BJ (cell line): ENCODE measurements around the gene KCNJ12. TPM values are rescaled to one million over a fixed set of nuclear protein-coding genes. Genes with fewer than 3 reads are reported as not detected.

ENCODE experiments used
- CTCF ChIA-PET: fragments of 350-600 bp; formaldehyde crosslinking; extraction: SDS; loops from one replicate; lab custom pipeline; 2021; ENCODE audit warnings: antibody characterized with exemption, inconsistent platforms; lab: Yijun Ruan, JAX
- POLR2A ChIA-PET: fragments of 300-600 bp; sonication (Branson Sonifier 250); formaldehyde crosslinking; extraction: SDS; loops from one replicate; lab custom pipeline; 2021; ENCODE audit warnings: antibody characterized with exemption; lab: Charles Lee
- DNase-seq: peaks from one replicate; pipeline ENCODE4 v3.0.0-alpha.2; 2011; ENCODE audit warnings: low read depth
- H3K27me3 ChIP-seq: 2 replicates; pipeline ENCODE4 v1.6.0; 2011; ENCODE audit warnings: low read length; ENCODE audit not compliant: control insufficient read depth, insufficient read depth
- H3K36me3 ChIP-seq: 2 replicates; pipeline ENCODE4 v1.5.1; 2011; ENCODE audit warnings: low read length; ENCODE audit not compliant: control insufficient read depth, insufficient read depth
- H3K4me3 ChIP-seq: 2 replicates; pipeline ENCODE4 v1.5.1; 2011; ENCODE audit warnings: low read depth, mild to moderate bottlenecking, control low read depth, low read length
- polyA plus RNA-seq: library from polyadenylated mRNA; depleted of rRNA; stranded (reverse); fragments of >200 nt; gene quantifications from 2 replicates; pipeline ENCODE4 v1.2.3, GENCODE V29; 2011
- TF ChIP-seq, protein P1 (sequence below): IDR thresholded peaks from 2 replicates; pipeline ENCODE4 v1.5.1; 2011; ENCODE audit warnings: low read depth, mild to moderate bottlenecking, control low read depth, inconsistent platforms, low read length, moderate library complexity; ENCODE audit not compliant: insufficient read depth

KCNJ12 gene
- polyA plus RNA-seq, 1 experiment = 0.13 TPM

DNA sequence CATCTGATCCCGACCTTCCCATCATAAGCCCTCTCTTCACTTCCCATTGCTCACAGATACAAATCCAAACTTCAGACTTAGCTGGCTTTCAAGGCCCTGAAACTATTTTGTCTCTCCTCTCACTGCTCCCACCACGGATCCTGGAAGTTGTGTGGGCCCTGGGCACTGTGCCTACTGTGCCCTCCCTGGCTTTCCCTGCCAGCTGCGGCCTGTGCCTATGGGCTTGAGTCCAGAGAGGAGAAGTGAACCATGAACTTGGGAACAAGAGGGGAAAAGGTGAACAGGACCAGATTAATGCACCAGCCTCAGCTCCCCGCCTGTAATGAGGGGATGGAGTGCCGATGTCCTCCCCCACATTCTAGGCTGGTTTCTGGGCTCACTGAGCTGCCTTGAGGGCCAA, 18.9 kb upstream of the KCNJ12 start:
- peaks cover 7% of the 10 kb centered on the region for H3K27me3 ChIP-seq
- H3K4me3 ChIP-seq = no peak overlapping the region
- CTCF ChIA-PET = no interaction called here
- DNase-seq = no peak
- no peaks in the 10 kb centered on the region for H3K36me3 ChIP-seq
- POLR2A ChIA-PET = no interaction called here
- TF ChIP-seq, protein P1, sequence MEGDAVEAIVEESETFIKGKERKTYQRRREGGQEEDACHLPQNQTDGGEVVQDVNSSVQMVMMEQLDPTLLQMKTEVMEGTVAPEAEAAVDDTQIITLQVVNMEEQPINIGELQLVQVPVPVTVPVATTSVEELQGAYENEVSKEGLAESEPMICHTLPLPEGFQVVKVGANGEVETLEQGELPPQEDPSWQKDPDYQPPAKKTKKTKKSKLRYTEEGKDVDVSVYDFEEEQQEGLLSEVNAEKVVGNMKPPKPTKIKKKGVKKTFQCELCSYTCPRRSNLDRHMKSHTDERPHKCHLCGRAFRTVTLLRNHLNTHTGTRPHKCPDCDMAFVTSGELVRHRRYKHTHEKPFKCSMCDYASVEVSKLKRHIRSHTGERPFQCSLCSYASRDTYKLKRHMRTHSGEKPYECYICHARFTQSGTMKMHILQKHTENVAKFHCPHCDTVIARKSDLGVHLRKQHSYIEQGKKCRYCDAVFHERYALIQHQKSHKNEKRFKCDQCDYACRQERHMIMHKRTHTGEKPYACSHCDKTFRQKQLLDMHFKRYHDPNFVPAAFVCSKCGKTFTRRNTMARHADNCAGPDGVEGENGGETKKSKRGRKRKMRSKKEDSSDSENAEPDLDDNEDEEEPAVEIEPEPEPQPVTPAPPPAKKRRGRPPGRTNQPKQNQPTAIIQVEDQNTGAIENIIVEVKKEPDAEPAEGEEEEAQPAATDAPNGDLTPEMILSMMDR = no peak

DNA sequence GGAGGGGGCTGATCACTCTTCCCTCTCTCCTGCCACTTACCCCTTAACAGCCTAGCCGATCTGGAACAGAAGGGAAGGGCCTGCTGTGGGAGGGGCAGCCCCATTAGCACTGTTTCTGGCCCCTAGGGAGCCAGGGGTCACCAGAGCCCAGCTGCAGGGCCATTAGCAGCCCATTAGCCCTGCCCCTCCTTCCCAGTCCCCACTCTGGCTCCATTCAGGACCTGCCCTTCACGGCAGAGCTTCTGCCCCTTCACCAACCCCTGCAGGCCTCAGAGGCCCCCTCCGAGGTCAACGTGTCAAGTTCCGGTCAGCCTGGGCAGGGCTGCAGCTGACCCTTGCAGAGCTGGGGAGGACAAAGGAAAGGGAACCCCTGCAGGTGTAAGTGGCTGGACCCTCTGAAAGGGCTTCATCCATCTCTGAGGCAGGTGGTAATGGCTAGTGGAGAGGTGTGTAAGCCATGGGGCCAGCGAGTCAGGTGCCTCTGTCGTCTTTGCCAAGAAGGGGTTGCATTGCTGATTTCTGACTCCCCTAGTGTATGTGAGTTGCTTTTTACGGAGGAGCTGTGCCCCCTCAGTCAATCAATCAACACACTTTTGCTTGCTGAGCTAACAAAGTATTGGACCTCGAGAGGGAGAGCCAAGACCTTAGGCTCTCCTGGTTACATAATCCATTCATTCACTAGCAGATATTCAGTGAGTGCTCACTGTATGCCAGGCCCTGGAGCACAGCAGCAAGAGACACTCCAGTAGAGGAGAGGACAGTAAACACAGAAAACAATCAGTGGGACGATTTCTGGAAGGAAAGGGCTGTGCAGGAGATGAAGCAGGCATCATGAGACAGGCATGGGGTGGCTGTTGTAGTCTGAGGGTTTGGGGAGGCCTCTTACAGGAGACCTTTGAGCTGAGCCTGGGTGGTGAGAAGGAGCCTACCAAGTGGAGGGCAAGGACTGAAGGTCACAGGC, 18.2 kb upstream of the KCNJ12 start:
- H3K27me3 ChIP-seq = peaks cover 6% of the 10 kb centered on the region
- ChIA-PET POLR2A (no interaction called here), CTCF (no interaction called here)
- no peaks in the 10 kb centered on the region for H3K36me3 ChIP-seq
- DNase-seq = no peak
- H3K4me3 ChIP-seq = no peak overlapping the region
- TF ChIP-seq, protein P1 = no peak

DNA sequence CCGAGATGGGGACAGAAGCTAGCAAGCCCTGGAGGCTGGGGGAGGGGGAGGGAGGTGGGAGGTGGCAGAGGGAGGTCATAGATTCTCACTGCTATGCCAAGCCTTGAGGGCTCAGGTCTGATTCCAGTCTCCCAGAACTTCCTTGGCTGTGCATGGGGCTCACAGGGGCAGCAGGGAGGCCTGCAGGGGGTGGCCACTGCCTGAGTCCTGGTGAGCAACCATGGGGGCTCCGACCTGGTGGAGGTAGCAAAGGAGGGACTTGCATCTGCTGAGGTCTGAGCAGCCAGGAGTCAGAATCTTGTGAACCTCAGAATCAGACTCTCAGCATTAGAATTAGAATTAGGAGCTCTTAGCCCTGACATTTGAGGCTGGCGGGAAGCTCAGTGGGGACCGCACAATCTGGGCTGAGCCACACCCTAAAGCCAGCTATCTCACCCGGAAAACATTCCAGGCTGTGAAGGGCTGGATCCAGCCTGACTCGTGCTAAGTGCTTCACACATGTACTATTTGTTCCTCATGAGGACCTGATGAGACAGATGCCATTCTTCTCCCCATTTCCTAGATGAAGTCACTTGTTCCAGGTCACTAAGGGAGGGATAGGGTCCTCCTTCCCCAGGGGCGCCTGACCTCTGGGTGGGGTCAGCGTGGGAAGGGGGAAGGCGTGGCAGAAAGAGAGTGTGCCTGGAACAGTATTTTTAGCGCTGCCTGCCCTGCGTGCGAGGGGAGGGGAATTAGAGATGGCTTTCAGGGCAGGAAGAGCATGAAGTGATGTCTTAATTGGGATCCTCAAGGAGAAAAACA, 17.3 kb upstream of the KCNJ12 start:
- Histone ChIP-seq H3K4me3 (no peak overlapping the region), H3K36me3 (no peaks in the 10 kb centered on the region), H3K27me3 (peaks cover 5% of the 10 kb centered on the region)
- CTCF ChIA-PET = no interaction called here
- DNase-seq = no peak
- POLR2A ChIA-PET = interaction anchor here (0.6 kb wide), 1 partner anchor 193 kb away, joined by 5 read pairs; no protein-coding TSS in a partner anchor
- TF ChIP-seq, protein P1 = no peak

DNA sequence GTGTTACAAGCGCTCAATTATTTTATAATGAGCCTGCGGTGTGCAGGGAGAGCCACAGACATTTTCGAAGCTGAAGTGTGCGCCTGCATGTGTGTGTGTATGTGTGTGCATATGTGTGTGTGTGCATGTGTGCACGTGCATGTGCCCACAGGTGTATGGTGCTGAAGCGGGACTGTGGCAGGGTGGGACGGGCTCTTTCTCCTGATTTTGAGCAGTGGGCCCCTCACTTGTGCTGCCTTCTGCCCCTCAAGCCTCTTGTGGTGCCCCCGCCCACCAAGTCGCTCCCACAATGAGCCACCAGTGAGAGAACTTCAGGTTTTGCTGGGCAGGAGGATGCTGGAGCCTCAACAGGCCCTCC, 16.7 kb upstream of the KCNJ12 start:
- ChIA-PET CTCF (interaction anchor here (2.2 kb wide), 1 partner anchor 11 kb away, joined by 8 read pairs; no protein-coding TSS in a partner anchor), POLR2A (interaction anchor here (0.6 kb wide), 1 partner anchor 192 kb away, joined by 5 read pairs; no protein-coding TSS in a partner anchor)
- Histone ChIP-seq H3K4me3 (no peak overlapping the region), H3K36me3 (no peaks in the 10 kb centered on the region), H3K27me3 (peaks cover 5% of the 10 kb centered on the region)
- TF ChIP-seq, protein P1 = no peak
- no peak for DNase-seq

DNA sequence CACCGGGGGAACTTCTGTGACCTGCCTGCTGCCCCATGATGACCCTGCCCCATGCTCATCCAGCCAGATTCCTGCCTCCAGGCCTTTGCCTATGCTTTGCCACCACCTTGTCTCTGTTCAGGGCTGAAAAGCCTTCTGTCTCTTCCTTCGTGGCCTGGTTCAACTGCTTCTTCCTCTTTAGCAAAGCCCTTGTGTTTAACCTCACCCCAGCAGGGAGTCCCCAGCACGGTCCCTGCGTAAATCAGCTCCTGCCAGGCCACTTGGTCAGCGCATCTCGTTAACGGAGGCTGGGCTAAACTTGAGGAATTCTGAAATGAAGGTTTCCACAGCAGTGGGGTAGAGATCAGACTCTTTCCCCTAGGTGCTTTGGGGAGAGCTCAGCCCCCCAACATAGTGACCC, 16.1 kb upstream of the KCNJ12 start:
- H3K27me3 ChIP-seq = peaks cover 5% of the 10 kb centered on the region
- no peak overlapping the region for H3K4me3 ChIP-seq
- H3K36me3 ChIP-seq = no peaks in the 10 kb centered on the region
- CTCF ChIA-PET = interaction anchor here (2.2 kb wide), 1 partner anchor 11 kb away, joined by 8 read pairs; no protein-coding TSS in a partner anchor
- POLR2A ChIA-PET = no interaction called here
- DNase-seq = no peak
- TF ChIP-seq, protein P1 = no peak
